Left lung (tissue), 10 donors: Measurements from ENCODE around the gene SLC13A2. TPM values are rescaled to one million over a fixed set of nuclear protein-coding genes. Genes with fewer than 3 reads are reported as not detected.

Experiments used
- ATAC-seq: fragments of 200-7000 bp; cut with Tn5 transposase; one replicate; pipeline ENCODE4 v1.9.1; 2020; ENCODE audit warnings: moderate library complexity
- DNase-seq, 4 donors: peaks; one replicate each; pipeline ENCODE4 v3.0.0-alpha.2; 2013 to 2020
- H3K27ac ChIP-seq, 2 donors: fragments of 200-600 bp; sonication (generic) in 1 of 2; one replicate each; pipeline versions ENCODE4 v1.5.0 to v1.8.0; 2020 to 2021
- H3K27me3 ChIP-seq, 2 donors: fragments of 200-600 bp; sonication (generic) in 1 of 2; one replicate each; pipeline versions ENCODE4 v1.5.0 to v1.8.0; 2020 to 2021
- H3K36me3 ChIP-seq, 2 donors: fragments of 200-600 bp; sonication (generic) in 1 of 2; one replicate each; pipeline versions ENCODE4 v1.5.0 to v1.8.0; 2020 to 2021
- H3K4me1 ChIP-seq, 2 donors: fragments of 200-600 bp; one replicate each; pipeline ENCODE4 v1.8.0; 2021
- H3K4me3 ChIP-seq, 2 donors: fragments of 200-600 bp; sonication (generic) in 1 of 2; one replicate each; pipeline versions ENCODE4 v1.5.0 to v1.8.0; 2020 to 2021; ENCODE audit warnings: mild to moderate bottlenecking in 1 of 2
- H3K9me3 ChIP-seq, 2 donors: fragments of 200-600 bp; sonication (generic) in 1 of 2; one replicate each; pipeline versions ENCODE4 v1.5.0 to v1.8.0; 2020 to 2021
- intact Hi-C, 2 donors: fragments of 100-400 bp; cut with DNase I; formaldehyde crosslinking; loops; one replicate each; pipeline versions ENCODE4 v1.11.2 to v1.14.2; 2022
- polyA plus RNA-seq, 6 donors: library from polyadenylated mRNA; unstranded; fragments of 120-200 nt; gene quantifications; one replicate each; pipeline ENCODE4 v1.2.1, GENCODE V29; 2013; ENCODE audit not compliant: insufficient read length in 6 of 6
- total RNA-seq, 2 donors: library from RNA; stranded (reverse); fragmentation: NEBNext Ultra II Directional; extraction: Animal tissue kit (Norgen Biotek cat#: 25700); gene quantifications; one replicate each; pipeline ENCODE4 v1.2.1, GENCODE V29; 2021
- TF ChIP-seq, protein P1 (sequence below), 2 donors: fragments of 200-600 bp; sonication (generic) in 1 of 2; IDR thresholded peaks; one replicate each; pipeline versions ENCODE4 v1.5.0 to v1.8.0; 2021; ENCODE audit warnings: antibody characterized with exemption in 2 of 2
- donor health status: DM: no; HTN: yes; CAD: no.
- donor health status: DM: no; HTN: no; CAD: no.

SLC13A2 gene
- total and polyA plus RNA-seq, 8 donors: 0.13 to 0.60 (median 0.42) TPM; not detected in 2

- peak; percentile 8 for ATAC-seq
- intact Hi-C loops: no loop called here
- H3K27ac ChIP-seq: peak overlapping the region in 1 of 2 donors; percentile 4
These were observed 6.8 kb downstream of the SLC13A2 start for GRCh38 chr17:28480278-28480677.

GRCh38 chr17:28480799-28481571 is 7.5 kb downstream of the SLC13A2 start:
- ATAC-seq (peak; percentile 62), DNase-seq (peak in 2 of 4 donors; percentile 39 to 43)
- peak overlapping the region in 1 of 2 donors; percentile 4 for H3K27ac ChIP-seq
- intact Hi-C loops: no loop called here
- H3K27me3 ChIP-seq: no peaks in the 10 kb centered on the region
- H3K9me3 ChIP-seq: no peaks in the 10 kb centered on the region
- peaks cover 0 to 5% of the 10 kb centered on the region in 2 donors for H3K4me1 ChIP-seq
- no peaks in the 10 kb centered on the region for H3K36me3 ChIP-seq
- no peak overlapping the region for H3K4me3 ChIP-seq
- TF ChIP-seq, protein P1, sequence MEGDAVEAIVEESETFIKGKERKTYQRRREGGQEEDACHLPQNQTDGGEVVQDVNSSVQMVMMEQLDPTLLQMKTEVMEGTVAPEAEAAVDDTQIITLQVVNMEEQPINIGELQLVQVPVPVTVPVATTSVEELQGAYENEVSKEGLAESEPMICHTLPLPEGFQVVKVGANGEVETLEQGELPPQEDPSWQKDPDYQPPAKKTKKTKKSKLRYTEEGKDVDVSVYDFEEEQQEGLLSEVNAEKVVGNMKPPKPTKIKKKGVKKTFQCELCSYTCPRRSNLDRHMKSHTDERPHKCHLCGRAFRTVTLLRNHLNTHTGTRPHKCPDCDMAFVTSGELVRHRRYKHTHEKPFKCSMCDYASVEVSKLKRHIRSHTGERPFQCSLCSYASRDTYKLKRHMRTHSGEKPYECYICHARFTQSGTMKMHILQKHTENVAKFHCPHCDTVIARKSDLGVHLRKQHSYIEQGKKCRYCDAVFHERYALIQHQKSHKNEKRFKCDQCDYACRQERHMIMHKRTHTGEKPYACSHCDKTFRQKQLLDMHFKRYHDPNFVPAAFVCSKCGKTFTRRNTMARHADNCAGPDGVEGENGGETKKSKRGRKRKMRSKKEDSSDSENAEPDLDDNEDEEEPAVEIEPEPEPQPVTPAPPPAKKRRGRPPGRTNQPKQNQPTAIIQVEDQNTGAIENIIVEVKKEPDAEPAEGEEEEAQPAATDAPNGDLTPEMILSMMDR (IDR thresholded peaks at IDR 0.05): no peak

More at GRCh38 chr17:28480278-28480677, 6.8 kb downstream of the SLC13A2 start:
- TF ChIP-seq, protein P1 (IDR thresholded peaks at IDR 0.05): no peak
- Histone ChIP-seq H3K4me3 (no peak overlapping the region), H3K9me3 (no peaks in the 10 kb centered on the region), H3K4me1 (peaks cover 2 to 5% of the 10 kb centered on the region in 2 donors), H3K36me3 (no peaks in the 10 kb centered on the region), H3K27me3 (no peaks in the 10 kb centered on the region)
- DNase-seq: no peak

GRCh38 chr17:28482551-28483199 is 9.2 kb downstream of the SLC13A2 start:
- Histone ChIP-seq H3K36me3 (no peaks in the 10 kb centered on the region), H3K27me3 (no peaks in the 10 kb centered on the region), H3K4me1 (peaks cover 0 to 5% of the 10 kb centered on the region in 2 donors), H3K9me3 (no peaks in the 10 kb centered on the region), H3K27ac (no peak overlapping the region), H3K4me3 (no peak overlapping the region)
- DNase-seq (no peak), ATAC-seq (peak; percentile 11)
- intact Hi-C loops: no loop called here
- TF ChIP-seq, protein P1 (IDR thresholded peaks at IDR 0.05): no peak

DNA sequence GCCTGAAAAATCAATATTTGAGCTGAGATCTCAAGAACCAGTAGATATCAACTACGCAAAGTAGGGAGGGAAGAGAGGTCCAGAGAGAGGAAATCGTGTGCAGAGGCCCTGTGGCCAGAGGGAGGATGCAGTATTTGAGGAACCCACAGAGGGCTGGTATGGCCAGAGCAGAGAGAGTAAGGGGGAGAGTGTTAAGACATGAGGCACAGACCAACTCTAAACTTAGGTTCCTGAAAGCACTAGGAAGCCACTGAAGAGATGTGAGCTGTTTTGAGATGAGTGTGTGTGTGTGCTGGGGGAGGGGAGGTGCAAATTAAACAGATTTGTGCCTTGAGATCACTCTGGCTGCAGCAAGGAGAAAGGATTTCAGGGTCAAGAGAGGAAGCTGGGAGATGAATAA is 10.9 kb downstream of the SLC13A2 start:
- H3K9me3 ChIP-seq: no peaks in the 10 kb centered on the region
- no peak overlapping the region for H3K27ac ChIP-seq
- intact Hi-C loops: no loop called here
- H3K27me3 ChIP-seq: no peaks in the 10 kb centered on the region
- H3K36me3 ChIP-seq: no peaks in the 10 kb centered on the region
- TF ChIP-seq, protein P1 (IDR thresholded peaks at IDR 0.05): no peak
- no peak for ATAC-seq
- DNase-seq: no peak
- H3K4me3 ChIP-seq: no peak overlapping the region
- H3K4me1 ChIP-seq: peaks cover 0 to 5% of the 10 kb centered on the region in 2 donors

GRCh38 chr17:28485049-28485448 is 11.6 kb downstream of the SLC13A2 start:
- no peak overlapping the region for H3K4me3 ChIP-seq
- H3K4me1 ChIP-seq: peaks cover 0 to 5% of the 10 kb centered on the region in 2 donors
- DNase-seq: no peak
- no peaks in the 10 kb centered on the region for H3K9me3 ChIP-seq
- no peaks in the 10 kb centered on the region for H3K36me3 ChIP-seq
- TF ChIP-seq, protein P1 (IDR thresholded peaks at IDR 0.05): no peak
- intact Hi-C loops: no loop called here
- H3K27ac ChIP-seq: no peak overlapping the region
- ATAC-seq: no peak
- H3K27me3 ChIP-seq: no peaks in the 10 kb centered on the region
